ENCODE measurements around the gene FUZ.
A peak's percentile ranks its signal among the peaks of the same experiment; 100 is the strongest.

The FUZ gene

GRCh38 chr19:49807058-49807903, 5.8 kb downstream of the FUZ start:
- DNase-seq (ENCODE audit: low spot score): no peak

DNA sequence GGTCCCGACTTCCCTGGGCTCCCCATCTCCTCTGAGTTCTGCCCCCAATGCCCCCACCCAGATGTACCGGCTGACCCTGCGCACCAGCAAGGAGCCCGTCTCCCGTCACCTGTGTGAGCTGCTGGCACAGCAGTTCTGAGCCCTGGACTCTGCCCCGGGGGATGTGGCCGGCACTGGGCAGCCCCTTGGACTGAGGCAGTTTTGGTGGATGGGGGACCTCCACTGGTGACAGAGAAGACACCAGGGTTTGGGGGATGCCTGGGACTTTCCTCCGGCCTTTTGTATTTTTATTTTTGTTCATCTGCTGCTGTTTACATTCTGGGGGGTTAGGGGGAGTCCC, 6.5 kb downstream of the FUZ start:
- no peak for DNase-seq (ENCODE audit: low spot score)

GRCh38 chr19:49805822-49806619, 7.1 kb downstream of the FUZ start:
- no peak for DNase-seq (ENCODE audit: low spot score)

DNA sequence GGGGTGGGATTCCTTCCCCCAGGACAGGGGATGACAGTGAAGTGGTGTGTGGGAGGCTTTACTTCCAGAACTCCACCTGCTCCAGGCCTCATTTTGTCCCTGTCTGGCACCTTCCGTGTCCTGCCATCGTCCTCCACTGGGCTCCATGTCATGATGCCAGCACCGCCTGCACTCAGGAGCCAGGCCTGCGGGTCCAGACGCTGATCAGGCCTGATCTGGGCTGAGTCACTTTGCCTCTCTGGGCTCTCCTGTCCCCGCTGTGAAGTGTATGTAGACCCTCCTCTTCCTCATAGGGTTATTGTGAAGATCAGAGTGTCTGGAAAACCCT, 9.6 kb downstream of the FUZ start:
- DNase-seq (ENCODE audit: low spot score): no peak

- DNase-seq (ENCODE audit: low spot score): no peak
These were observed 10.1 kb downstream of the FUZ start for GRCh38 chr19:49802836-49803528.

GRCh38 chr19:49801966-49802661, 11.0 kb downstream of the FUZ start:
- no peak for DNase-seq (ENCODE audit: low spot score)

- DNase-seq (ENCODE audit: low spot score): no peak
These were observed 11.6 kb downstream of the FUZ start for GRCh38 chr19:49801401-49801888.

DNA sequence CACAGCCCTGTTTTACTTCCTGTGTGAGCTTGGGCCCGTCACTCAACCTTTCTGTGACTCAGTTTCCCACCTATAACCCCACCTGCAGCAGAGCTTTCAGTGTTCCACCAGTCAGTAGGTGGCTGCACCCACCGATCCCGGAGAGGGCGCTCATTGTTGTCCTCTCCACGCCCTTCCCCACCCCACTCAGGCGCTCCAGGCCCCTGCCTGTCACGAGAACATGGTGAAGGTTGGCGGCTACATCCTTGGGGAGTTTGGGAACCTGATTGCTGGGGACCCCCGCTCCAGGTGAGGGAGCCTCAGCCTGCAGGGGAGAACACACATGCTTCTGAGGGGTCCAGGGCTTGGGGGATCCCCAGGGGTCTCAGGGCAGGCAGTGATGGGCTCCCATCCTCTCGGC, 12.3 kb downstream of the FUZ start:
- DNase-seq (ENCODE audit: low spot score): no peak

- no peak for DNase-seq (ENCODE audit: low spot score)
These were observed 13.2 kb downstream of the FUZ start for GRCh38 chr19:49799798-49800376.

DNA sequence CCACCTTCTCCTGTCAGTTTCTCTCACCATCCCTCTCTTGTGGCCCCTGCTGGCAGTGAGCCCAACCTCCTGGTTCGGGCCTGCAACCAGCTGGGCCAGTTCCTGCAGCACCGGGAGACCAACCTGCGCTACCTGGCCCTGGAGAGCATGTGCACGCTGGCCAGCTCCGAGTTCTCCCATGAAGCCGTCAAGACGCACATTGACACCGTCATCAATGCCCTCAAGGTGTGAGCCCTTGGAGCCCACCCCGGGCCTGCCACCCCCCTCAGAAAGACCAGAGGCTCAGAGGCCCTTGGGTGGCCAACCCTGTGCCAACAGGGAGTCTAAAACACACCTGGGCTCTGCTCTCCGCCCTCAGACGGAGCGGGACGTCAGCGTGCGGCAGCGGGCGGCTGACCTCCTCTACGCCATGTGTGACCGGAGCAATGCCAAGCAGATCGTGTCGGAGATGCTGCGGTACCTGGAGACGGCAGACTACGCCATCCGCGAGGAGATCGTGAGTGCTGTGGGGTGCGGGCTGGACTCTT, 13.8 kb downstream of the FUZ start:
- no peak for DNase-seq (ENCODE audit: low spot score)

DNA sequence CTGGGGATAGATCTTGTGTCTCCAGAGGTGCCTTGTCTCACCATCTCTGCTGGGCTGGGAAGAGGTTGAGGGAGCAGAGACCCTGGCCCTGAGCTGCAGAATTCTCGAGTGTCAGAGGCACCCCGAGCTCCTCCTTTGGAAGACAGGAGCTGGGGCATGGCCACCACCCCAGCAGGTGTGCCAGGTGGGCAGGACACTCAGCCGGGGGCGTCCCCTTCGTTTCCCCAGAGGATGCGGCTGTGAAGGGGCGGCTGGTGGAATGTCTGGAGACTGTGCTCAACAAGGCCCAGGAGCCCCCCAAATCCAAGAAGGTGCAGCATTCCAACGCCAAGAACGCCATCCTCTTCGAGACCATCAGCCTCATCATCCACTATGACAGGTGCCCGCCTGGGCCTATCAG, 14.5 kb downstream of the FUZ start:
- no peak for DNase-seq (ENCODE audit: low spot score)

DNA sequence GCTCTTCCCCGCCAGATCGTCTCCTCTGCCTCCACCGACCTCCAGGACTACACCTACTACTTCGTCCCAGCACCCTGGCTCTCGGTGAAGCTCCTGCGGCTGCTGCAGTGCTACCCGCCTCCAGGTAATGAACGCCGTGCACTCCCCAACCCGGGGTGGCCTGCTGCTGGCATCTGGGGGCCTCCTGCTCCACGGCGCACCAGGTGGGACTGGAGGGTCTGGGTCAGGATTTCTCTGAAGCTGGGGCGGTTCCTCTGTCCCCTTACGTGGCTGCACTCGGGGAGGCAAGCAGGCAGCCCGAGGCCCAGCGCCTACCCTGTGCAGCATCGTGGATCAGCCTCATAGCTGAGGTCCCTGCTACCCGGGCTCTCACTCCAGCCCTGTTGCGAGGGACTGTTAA, 17.5 kb downstream of the FUZ start:
- no peak for DNase-seq (ENCODE audit: low spot score)

DNA sequence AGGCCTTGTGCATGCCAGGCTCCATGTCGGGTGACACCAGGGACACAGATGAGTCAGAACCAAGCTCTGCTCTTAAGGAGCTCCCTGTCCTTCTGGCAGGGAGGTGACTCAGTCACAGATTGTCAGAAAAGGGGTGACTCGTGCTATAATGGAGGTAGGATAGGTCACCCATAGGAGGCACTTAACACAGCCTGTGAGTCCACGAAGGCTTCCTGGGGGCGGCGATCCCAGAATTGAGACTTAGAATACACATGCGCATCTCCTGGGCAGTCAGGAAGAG, 19.6 kb downstream of the FUZ start:
- peak; percentile 8 for DNase-seq (ENCODE audit: low spot score)

GRCh38 chr19:49792829-49793560, 20.1 kb downstream of the FUZ start:
- no peak for DNase-seq (ENCODE audit: low spot score)

DNA sequence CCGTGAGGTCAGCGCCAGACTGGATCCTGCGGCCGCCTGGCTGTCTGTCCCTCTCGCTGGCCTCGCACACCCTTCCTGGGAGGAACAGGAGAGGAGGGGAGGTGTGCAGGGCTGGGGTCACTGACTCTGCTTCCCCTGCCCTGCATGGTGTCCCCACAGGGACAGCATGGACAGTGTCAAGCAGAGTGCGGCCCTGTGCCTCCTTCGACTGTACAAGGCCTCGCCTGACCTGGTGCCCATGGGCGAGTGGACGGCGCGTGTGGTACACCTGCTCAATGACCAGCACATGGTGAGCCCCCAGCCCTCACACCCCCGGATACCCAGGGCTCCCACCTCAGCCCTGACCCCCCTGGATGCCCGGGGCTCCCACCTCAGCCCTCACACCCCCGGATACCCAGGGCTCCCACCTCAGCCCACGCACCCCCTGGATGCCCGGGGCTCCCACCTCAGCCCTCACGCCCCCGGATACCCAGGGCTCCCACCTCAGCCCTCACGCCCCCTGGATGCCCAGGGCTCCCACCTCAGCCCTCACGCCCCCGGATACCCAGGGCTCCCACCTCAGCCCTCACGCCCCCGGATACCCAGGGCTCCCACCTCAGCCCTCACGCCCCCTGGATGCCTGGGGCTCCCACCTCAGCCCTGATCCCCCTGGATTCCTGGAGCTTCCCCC, 21.2 kb downstream of the FUZ start:
- DNase-seq (ENCODE audit: low spot score): no peak

- no peak for DNase-seq (ENCODE audit: low spot score)
These were observed 22.2 kb downstream of the FUZ start for GRCh38 chr19:49790866-49791265.

- DNase-seq (ENCODE audit: low spot score): no peak
These were observed 24.2 kb downstream of the FUZ start for GRCh38 chr19:49788857-49789256.

GRCh38 chr19:49787746-49788145, 25.3 kb downstream of the FUZ start:
- DNase-seq (ENCODE audit: low spot score): no peak

GRCh38 chr19:49786376-49786820, 26.7 kb downstream of the FUZ start:
- DNase-seq (ENCODE audit: low spot score): no peak

- no peak for DNase-seq (ENCODE audit: low spot score)
These were observed 30.6 kb downstream of the FUZ start for GRCh38 chr19:49782515-49782914.

- no peak for DNase-seq (ENCODE audit: low spot score)
These were observed 31.7 kb downstream of the FUZ start for GRCh38 chr19:49781394-49781793.

All from LoVo (cell line).